ENCODE results near the gene ADAMTS2. TPM values are rescaled to one million over a fixed set of nuclear protein-coding genes. Genes with fewer than 3 reads are reported as not detected.

ADAMTS2 gene
- total and polyA plus RNA-seq, 2 experiments from 2014 or later: 1.6 to 8.1 TPM

GRCh38 chr5:179168664-179169063, 176.6 kb downstream of the ADAMTS2 start (continued):
- no peak for TF ChIP-seq JUNB (IDR thresholded peaks at IDR 0.05; ENCODE audit: unreplicated experiment)
- TF ChIP-seq EZH2phosphoT487 (IDR thresholded peaks at IDR 0.05; ENCODE audit: unreplicated experiment): no peak
- TF ChIP-seq NANOG (IDR thresholded peaks at IDR 0.05; ENCODE audit: borderline replicate concordance): no peak
- TF ChIP-seq REST (IDR thresholded peaks at IDR 0.05; ENCODE audit: unreplicated experiment): no peak
- TF ChIP-seq ETS1 (IDR thresholded peaks at IDR 0.05): no peak

- H3K27me3 ChIP-seq (ENCODE audit: insufficient read depth): no peaks in the 10 kb centered on the region
- H3K4me2 ChIP-seq: no peak overlapping the region
- Mint-ChIP-seq H3K4me1 (no peaks in the 10 kb centered on the region), H3K4me3 (no peak overlapping the region), H3K27me3 (ENCODE audit: insufficient read depth, low read depth, poor library complexity) (peaks cover 13% of the 10 kb centered on the region), H3K9me3 (peaks cover 24% of the 10 kb centered on the region), H3K27ac (no peak overlapping the region), H3K36me3 (ENCODE audit: low read depth) (peaks cover 5% of the 10 kb centered on the region; the same call in 1 of the 3 replicates)
- no peaks in the 10 kb centered on the region for H3F3A ChIP-seq (replicated peaks; ENCODE audit: low read depth)
- no peak overlapping the region for H3K27ac ChIP-seq (ENCODE audit: low read depth)
- no peak overlapping the region for H3K4me3 ChIP-seq
- H4K20me1 ChIP-seq (replicated peaks; ENCODE audit: insufficient read depth): no peaks in the 10 kb centered on the region
- H3K79me2 ChIP-seq (replicated peaks; ENCODE audit: insufficient read depth): no peaks in the 10 kb centered on the region
- H3K36me3 ChIP-seq (ENCODE audit: insufficient read depth): no peaks in the 10 kb centered on the region
- ATAC-seq (no peak), DNase-seq (ENCODE audit: low spot score) (no peak)
- no peaks in the 10 kb centered on the region for H3K9me2 ChIP-seq (ENCODE audit: insufficient read depth)
- no peaks in the 10 kb centered on the region for H3K4me1 ChIP-seq (ENCODE audit: insufficient read depth)
- no peak overlapping the region for H2AFZ ChIP-seq
- no peak for TF ChIP-seq EZH2 (IDR thresholded peaks at IDR 0.05; ENCODE audit: low read depth, unreplicated experiment)
- no peak for TF ChIP-seq ZNF331 (CRISPR knock-in tag; IDR thresholded peaks at IDR 0.05; ENCODE audit: low read depth)
- no peak for TF ChIP-seq ZNF114 (CRISPR knock-in tag; IDR thresholded peaks at IDR 0.05)
- TF ChIP-seq STAT1 (IDR thresholded peaks at IDR 0.05; ENCODE audit: unreplicated experiment): no peak
- TF ChIP-seq JUNB (IDR thresholded peaks at IDR 0.05; ENCODE audit: unreplicated experiment): no peak
- TF ChIP-seq CTCF (conservative IDR thresholded peaks at IDR 0.05; ENCODE audit: low read depth in 2 of 2): no peak
- no peak for TF ChIP-seq REST (IDR thresholded peaks at IDR 0.05; ENCODE audit: unreplicated experiment)
- no peak for TF ChIP-seq ETS1 (IDR thresholded peaks at IDR 0.05)
- no peak for TF ChIP-seq EZH2phosphoT487 (IDR thresholded peaks at IDR 0.05; ENCODE audit: unreplicated experiment)
Observed at GRCh38 chr5:179167871-179168451, 177.3 kb downstream of the ADAMTS2 start.

All from GM23338 (cell line).